K562 (cell line): ENCODE data around the gene SDCCAG8. TPM values are rescaled to one million over a fixed set of nuclear protein-coding genes. Genes with fewer than 3 reads are reported as not detected.

Experiments used
- ATAC-seq: fragments of 200-7000 bp; cut with Tn5 transposase; 3 replicates; pipeline ENCODE4 v1.9.1; 2020; ENCODE audit warnings: moderate library complexity
- BruUV-seq: library from RNA; stranded (reverse); fragments of 400-500 nt; replicated peaks from 2 replicates; lab custom pipeline; 2021; lab: Mats Ljungman, UMichigan
- CTCF ChIA-PET: fragments of 300-600 bp; formaldehyde crosslinking; extraction: SDS; loops from one replicate; lab custom pipeline; 2021; ENCODE audit warnings: low intra/inter-chr PET ratio; lab: Yijun Ruan, JAX
- POLR2A ChIA-PET: fragments of 300-600, 350-650 bp; sonication (Branson Sonifier 250); formaldehyde crosslinking; extraction: SDS; loops from one replicate; lab custom pipeline; 2021; ENCODE audit warnings: antibody characterized with exemption, inconsistent platforms; lab: Yijun Ruan, JAX
- DNase-seq, 4 experiments: peaks; one replicate each; pipeline versions ENCODE4 v3.0.0 to v3.0.0-alpha.2; 2011 to 2018; ENCODE audit warnings: low spot score in 3 of 4, mixed read lengths in 3 of 4; ENCODE audit errors: extremely low read depth in 1 of 4
- FAIRE-seq: peaks from 2 replicates; lab custom pipeline; 2011; peaks lifted over from hg19 to GRCh38; lab: Jason Lieb, UNC
- H2AFZ ChIP-seq: 2 replicates; pipeline ENCODE4 v1.6.0; 2011; ENCODE audit warnings: low read depth, low read length, control low read depth, inconsistent platforms
- H3K27ac ChIP-seq: fragments of 200-600 bp; 3 replicates; pipeline ENCODE4 v1.8.0; 2011; ENCODE audit warnings: low read depth, mild to moderate bottlenecking, control low read depth, inconsistent platforms, low read length, moderate library complexity, mixed read lengths; ENCODE audit errors: extremely low read depth
- H3K27me3 ChIP-seq, 2 experiments: fragments of 300-600 bp in 1 of 2; 2 replicates in 1 of 2; 3 replicates in 1 of 2; pipeline versions ENCODE4 v1.6.0 to v1.8.0; 2011; ENCODE audit warnings: inconsistent platforms in 2 of 2, low read length in 2 of 2, mild to moderate bottlenecking in 1 of 2, mixed read lengths in 1 of 2, moderate library complexity in 1 of 2; ENCODE audit not compliant: control insufficient read depth in 2 of 2, insufficient read depth in 2 of 2
- H3K36me3 ChIP-seq: fragments of 300-600 bp; 3 replicates; pipeline ENCODE4 v1.8.0; 2011; ENCODE audit warnings: mild to moderate bottlenecking, low read length, inconsistent platforms; ENCODE audit not compliant: control insufficient read depth, insufficient read depth
- H3K4me1 ChIP-seq, 2 experiments: fragments of 200-600 bp in 1 of 2; replicated peaks in 1 of 2; 2 replicates in 1 of 2; 3 replicates in 1 of 2; pipeline versions ENCODE4 v1.5.1 to v1.8.0; 2011; ENCODE audit warnings: inconsistent platforms in 2 of 2, low read length in 2 of 2, mild to moderate bottlenecking in 1 of 2, mixed read lengths in 1 of 2, moderate library complexity in 1 of 2; ENCODE audit not compliant: control insufficient read depth in 2 of 2, insufficient read depth in 2 of 2
- H3K4me2 ChIP-seq: 2 replicates; pipeline ENCODE4 v1.6.1; 2011; ENCODE audit warnings: low read length, control low read depth, inconsistent platforms, mixed read lengths; ENCODE audit not compliant: insufficient read depth
- H3K4me3 ChIP-seq: fragments of 200-600 bp; sonication (generic), shearing (Covaris generic); 2 replicates; pipeline ENCODE4 v1.5.1; 2016; ENCODE audit warnings: control low read depth, inconsistent platforms
- H3K79me2 ChIP-seq: fragments of 200-600 bp; 3 replicates; pipeline ENCODE4 v1.8.0; 2011; ENCODE audit warnings: low read length, inconsistent platforms; ENCODE audit not compliant: control insufficient read depth, insufficient read depth
- H3K9ac ChIP-seq, 2 experiments: 2 replicates each; pipeline versions ENCODE4 v1.6.0 to v1.6.1; 2011; ENCODE audit warnings: low read depth in 2 of 2, low read length in 2 of 2, control low read depth in 1 of 2, inconsistent platforms in 1 of 2, mild to moderate bottlenecking in 1 of 2, mixed read lengths in 1 of 2; ENCODE audit not compliant: insufficient read depth in 1 of 2
- H3K9me1 ChIP-seq: one replicate; pipeline ENCODE4 v1.6.0; 2011; ENCODE audit warnings: inconsistent platforms, mild to moderate bottlenecking, low read length, moderate library complexity; ENCODE audit not compliant: control insufficient read depth, insufficient read depth
- H3K9me3 ChIP-seq: replicated peaks from 2 replicates; pipeline ENCODE4 v1.5.1; 2011; ENCODE audit warnings: low read depth, low read length, inconsistent platforms; ENCODE audit not compliant: control insufficient read depth, insufficient read depth
- H4K20me1 ChIP-seq: replicated peaks from 2 replicates; pipeline ENCODE4 v1.6.1; 2011; ENCODE audit warnings: low read length, inconsistent platforms, mixed read lengths; ENCODE audit not compliant: control insufficient read depth, insufficient read depth
- BCL6 ChIP-seq: fragments of 250-450 bp; sonication (Bioruptor Pico); IDR thresholded peaks from 2 replicates; pipeline ENCODE4 v1.4.0; 2020
- CTBP1 ChIP-seq: fragments of 450-650 bp; IDR thresholded peaks from 2 replicates; pipeline ENCODE4 v1.6.1; 2016; ENCODE audit warnings: borderline replicate concordance
- IFI16 ChIP-seq: fragments of 250-450 bp; sonication (Bioruptor Pico); IDR thresholded peaks from 2 replicates; pipeline ENCODE4 v2.1.2; 2022; ENCODE audit warnings: mild to moderate bottlenecking, inconsistent platforms
- L3MBTL2 ChIP-seq: fragments of 450-650 bp; IDR thresholded peaks from 2 replicates; pipeline ENCODE4 v1.6.1; 2016; ENCODE audit warnings: mild to moderate bottlenecking, moderate library complexity
- MEIS2 ChIP-seq: fragments of 450-650 bp; IDR thresholded peaks from 2 replicates; pipeline ENCODE4 v1.6.1; 2014; ENCODE audit warnings: mild to moderate bottlenecking; ENCODE audit not compliant: partially characterized antibody
- PTRF ChIP-seq: fragments of 450-650 bp; IDR thresholded peaks from 2 replicates; pipeline ENCODE4 v1.6.1; 2016; ENCODE audit warnings: mild to moderate bottlenecking, missing genetic modification characterization, missing compliant biosample characterization
- SRF ChIP-seq, 2 experiments: fragments of 250-450, 450-650 bp in 1 of 2; sonication (Bioruptor Pico) in 1 of 2; sonication (generic) in 1 of 2; formaldehyde crosslinking; IDR thresholded peaks; 2 replicates each; pipeline versions ENCODE4 v1.5.0 to v1.5.1; 2020 to 2022; ENCODE audit warnings: mild to moderate bottlenecking in 1 of 2, missing genetic modification reagents in 1 of 2
- TARDBP ChIP-seq: fragments of 450-650 bp; IDR thresholded peaks from 2 replicates; pipeline ENCODE4 v1.6.1; 2016
- TFAM ChIP-seq: fragments of 250-450 bp; sonication (Bioruptor Pico); conservative IDR thresholded peaks from 2 replicates; pipeline ENCODE4 v1.5.0; 2021; ENCODE audit warnings: mild to moderate bottlenecking, moderate library complexity
- ZBTB1 ChIP-seq: sonication (generic); formaldehyde crosslinking; IDR thresholded peaks from 2 replicates; pipeline ENCODE4 v1.8.1; 2023; ENCODE audit warnings: missing genetic modification reagents, low read depth, mild to moderate bottlenecking, borderline replicate concordance
- ZBTB7A ChIP-seq: IDR thresholded peaks from 2 replicates; pipeline ENCODE4 v1.6.1; 2011; ENCODE audit warnings: low read depth, mild to moderate bottlenecking, low read length, moderate library complexity, borderline replicate concordance; ENCODE audit not compliant: control insufficient read depth
- ZZZ3 ChIP-seq: fragments of 450-650 bp; IDR thresholded peaks from 2 replicates; pipeline ENCODE4 v1.6.1; 2016; ENCODE audit warnings: antibody characterized with exemption, mild to moderate bottlenecking, moderate library complexity
- WGBS: fragments of 100-300 bp; shearing (Covaris generic); methylation state at CpG from one replicate; pipeline ENCODE4 v1.1.6; 2016; ENCODE audit warnings: low coverage, mixed read lengths; ENCODE audit not compliant: insufficient coverage; ENCODE audit errors: missing lambda C conversion rate; 5-methylcytosine and 5-hydroxymethylcytosine counted together
- in situ Hi-C: fragments of 300-500 bp; cut with MboI; formaldehyde crosslinking; loops from 4 replicates; pipeline ENCODE4 v1.15.0; 2018; ENCODE audit warnings: inconsistent platforms, mixed read lengths
- intact Hi-C: fragments of 100-400 bp; cut with micrococcal nuclease; formaldehyde crosslinking; loops from 2 replicates; pipeline ENCODE4 v1.14.2; 2022
- polyA plus RNA-seq, 8 experiments: library from polyadenylated mRNA; depleted of rRNA in 4 of 8; stranded (reverse) in 5 of 8; unstranded in 3 of 8; fragments of >200 nt; fragmentation: Nextera tagmentation in 2 of 8; fragmentation: Illumina TruSeq in 1 of 8; extraction: Ambion mirVana in 2 of 8; extraction: Trizol in 1 of 8; gene quantifications; 2 replicates each; pipeline versions ENCODE4 v1.2.1 to v1.2.3, GENCODE V29; 2011 to 2014; ENCODE audit warnings: inconsistent platforms in 1 of 8, missing spikeins in 1 of 8
- total RNA-seq, 7 experiments: library from RNA; depleted of rRNA in 6 of 7; stranded (reverse); fragments of >200 nt in 6 of 7; fragmentation: Illumina TruSeq in 2 of 7; extraction: Trizol in 2 of 7; gene quantifications; 2 replicates each; pipeline versions ENCODE4 v1.2.1 to v1.2.3, GENCODE V29; 2011 to 2021; ENCODE audit warnings: low replicate concordance in 1 of 7
- TF ChIP-seq, protein P1 (sequence below): sonication (generic); IDR thresholded peaks from 2 replicates; pipeline ENCODE4 v1.6.1; 2016
- TF ChIP-seq, protein P2 (sequence below): fragments of 450-650 bp; IDR thresholded peaks from 2 replicates; pipeline ENCODE4 v1.6.1; 2016; ENCODE audit warnings: mild to moderate bottlenecking

Gene SDCCAG8
- total and polyA plus RNA-seq, 9 of the 15 experiments (the other 6 are each of a cell fraction or from before 2014, with no cell fraction given): 17.9 to 36.7 (median 25.4) TPM

DNA sequence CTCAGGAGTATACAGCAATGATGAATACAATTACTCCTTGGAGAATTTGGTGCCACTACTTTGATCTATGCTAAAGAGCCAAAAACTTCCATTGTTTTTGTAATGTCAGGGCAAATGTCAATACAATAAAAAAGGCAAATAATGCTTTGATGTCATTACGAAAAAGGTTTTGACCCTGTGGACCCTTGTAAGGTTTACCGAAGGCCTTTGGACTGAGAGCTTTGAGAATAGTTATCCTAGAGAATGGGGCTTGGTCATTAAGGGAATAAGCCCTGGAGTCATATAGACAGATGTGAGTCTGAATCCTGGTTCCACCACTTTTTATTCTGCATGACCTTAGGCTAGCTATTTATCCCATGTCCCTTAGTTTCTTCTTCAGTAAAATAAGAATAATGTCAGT lies 28.2 kb upstream of the SDCCAG8 start:
- Histone ChIP-seq H3K4me1 (no peaks in the 10 kb centered on the region), H3K27ac (no peak overlapping the region), H3K4me2 (no peak overlapping the region), H3K9ac (no peak overlapping the region), H3K79me2 (peaks cover 82% of the 10 kb centered on the region), H3K9me1 (no peaks in the 10 kb centered on the region), H3K36me3 (peaks cover 41% of the 10 kb centered on the region), H3K27me3 (no peaks in the 10 kb centered on the region), H3K4me3 (no peak overlapping the region), H3K9me3 (peaks cover 10% of the 10 kb centered on the region), H2AFZ (no peak overlapping the region), H4K20me1 (no peaks in the 10 kb centered on the region)
- ATAC-seq: no peak
- ChIA-PET CTCF (interaction anchor here (0.6 kb wide), 1 partner anchor 1141 kb away, joined by 3 read pairs; no protein-coding TSS in a partner anchor), POLR2A (no interaction called here)
- no peak for FAIRE-seq
- BruUV-seq: no TSS peak
- TF ChIP-seq BCL6 (CRISPR knock-in tag): no peak
- 100% methylated on average over 2 of the region's 2 CpGs for WGBS
- intact Hi-C loops (no loop called here), in situ Hi-C loops (no loop called here)
- no peak for DNase-seq

DNA sequence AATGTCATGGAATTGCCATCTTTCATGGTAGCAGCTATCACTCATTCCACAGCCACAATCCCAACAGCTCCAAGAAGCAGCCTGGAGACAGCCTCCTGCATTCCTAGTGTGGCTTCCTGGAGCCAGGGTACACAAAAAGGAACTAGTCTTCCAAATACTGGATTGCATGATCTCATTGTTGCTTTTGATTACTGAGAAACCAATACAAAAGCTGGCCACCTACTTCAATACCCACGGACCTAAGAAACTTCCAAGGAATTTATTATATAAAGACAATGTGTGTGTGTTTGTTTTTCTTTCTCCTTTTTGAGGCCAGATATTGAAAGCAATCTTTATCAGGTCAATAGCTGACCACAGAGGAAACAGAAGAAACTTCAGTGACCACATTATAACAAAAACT lies 26.3 kb upstream of the SDCCAG8 start:
- Histone ChIP-seq H3K27me3 (no peaks in the 10 kb centered on the region), H3K36me3 (peaks cover 29% of the 10 kb centered on the region; the same call in 2 of the 3 replicates), H4K20me1 (no peaks in the 10 kb centered on the region), H3K27ac (no peak overlapping the region), H3K4me1 (no peaks in the 10 kb centered on the region), H3K9ac (no peak overlapping the region), H3K9me3 (peaks cover 13% of the 10 kb centered on the region), H3K79me2 (peaks cover 89% of the 10 kb centered on the region), H2AFZ (no peak overlapping the region), H3K4me3 (no peak overlapping the region), H3K4me2 (no peak overlapping the region), H3K9me1 (no peaks in the 10 kb centered on the region)
- no TSS peak for BruUV-seq
- CTCF ChIA-PET: no interaction called here
- intact Hi-C loops (no loop called here), in situ Hi-C loops (no loop called here)
- POLR2A ChIA-PET: interaction anchor here (1.3 kb wide), 1 partner anchor 21 kb away, joined by 4 read pairs; no protein-coding TSS in a partner anchor
- ATAC-seq: no peak
- FAIRE-seq: no peak
- WGBS: 95% methylated on average over 1 of the region's 1 CpG
- no peak for DNase-seq
- TF ChIP-seq ZBTB7A: no peak
- TF ChIP-seq, protein P1, sequence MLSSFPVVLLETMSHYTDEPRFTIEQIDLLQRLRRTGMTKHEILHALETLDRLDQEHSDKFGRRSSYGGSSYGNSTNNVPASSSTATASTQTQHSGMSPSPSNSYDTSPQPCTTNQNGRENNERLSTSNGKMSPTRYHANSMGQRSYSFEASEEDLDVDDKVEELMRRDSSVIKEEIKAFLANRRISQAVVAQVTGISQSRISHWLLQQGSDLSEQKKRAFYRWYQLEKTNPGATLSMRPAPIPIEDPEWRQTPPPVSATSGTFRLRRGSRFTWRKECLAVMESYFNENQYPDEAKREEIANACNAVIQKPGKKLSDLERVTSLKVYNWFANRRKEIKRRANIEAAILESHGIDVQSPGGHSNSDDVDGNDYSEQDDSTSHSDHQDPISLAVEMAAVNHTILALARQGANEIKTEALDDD: no peak
- TF ChIP-seq PTRF (tag): no peak
- no peak for TF ChIP-seq IFI16
- no peak for TF ChIP-seq ZBTB1
- no peak for TF ChIP-seq CTBP1
- TF ChIP-seq L3MBTL2: no peak
- TF ChIP-seq, protein P2, sequence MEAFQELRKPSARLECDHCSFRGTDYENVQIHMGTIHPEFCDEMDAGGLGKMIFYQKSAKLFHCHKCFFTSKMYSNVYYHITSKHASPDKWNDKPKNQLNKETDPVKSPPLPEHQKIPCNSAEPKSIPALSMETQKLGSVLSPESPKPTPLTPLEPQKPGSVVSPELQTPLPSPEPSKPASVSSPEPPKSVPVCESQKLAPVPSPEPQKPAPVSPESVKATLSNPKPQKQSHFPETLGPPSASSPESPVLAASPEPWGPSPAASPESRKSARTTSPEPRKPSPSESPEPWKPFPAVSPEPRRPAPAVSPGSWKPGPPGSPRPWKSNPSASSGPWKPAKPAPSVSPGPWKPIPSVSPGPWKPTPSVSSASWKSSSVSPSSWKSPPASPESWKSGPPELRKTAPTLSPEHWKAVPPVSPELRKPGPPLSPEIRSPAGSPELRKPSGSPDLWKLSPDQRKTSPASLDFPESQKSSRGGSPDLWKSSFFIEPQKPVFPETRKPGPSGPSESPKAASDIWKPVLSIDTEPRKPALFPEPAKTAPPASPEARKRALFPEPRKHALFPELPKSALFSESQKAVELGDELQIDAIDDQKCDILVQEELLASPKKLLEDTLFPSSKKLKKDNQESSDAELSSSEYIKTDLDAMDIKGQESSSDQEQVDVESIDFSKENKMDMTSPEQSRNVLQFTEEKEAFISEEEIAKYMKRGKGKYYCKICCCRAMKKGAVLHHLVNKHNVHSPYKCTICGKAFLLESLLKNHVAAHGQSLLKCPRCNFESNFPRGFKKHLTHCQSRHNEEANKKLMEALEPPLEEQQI: no peak
- TF ChIP-seq TARDBP: no peak
- TF ChIP-seq TFAM (CRISPR knock-in tag): no peak
- no peak for TF ChIP-seq MEIS2
- TF ChIP-seq SRF (CRISPR knock-in tag; IDR thresholded peaks at IDR 0.05): no peak
- TF ChIP-seq ZZZ3: no peak
